ENCODE results near the gene TET2.

The TET2 gene

DNA sequence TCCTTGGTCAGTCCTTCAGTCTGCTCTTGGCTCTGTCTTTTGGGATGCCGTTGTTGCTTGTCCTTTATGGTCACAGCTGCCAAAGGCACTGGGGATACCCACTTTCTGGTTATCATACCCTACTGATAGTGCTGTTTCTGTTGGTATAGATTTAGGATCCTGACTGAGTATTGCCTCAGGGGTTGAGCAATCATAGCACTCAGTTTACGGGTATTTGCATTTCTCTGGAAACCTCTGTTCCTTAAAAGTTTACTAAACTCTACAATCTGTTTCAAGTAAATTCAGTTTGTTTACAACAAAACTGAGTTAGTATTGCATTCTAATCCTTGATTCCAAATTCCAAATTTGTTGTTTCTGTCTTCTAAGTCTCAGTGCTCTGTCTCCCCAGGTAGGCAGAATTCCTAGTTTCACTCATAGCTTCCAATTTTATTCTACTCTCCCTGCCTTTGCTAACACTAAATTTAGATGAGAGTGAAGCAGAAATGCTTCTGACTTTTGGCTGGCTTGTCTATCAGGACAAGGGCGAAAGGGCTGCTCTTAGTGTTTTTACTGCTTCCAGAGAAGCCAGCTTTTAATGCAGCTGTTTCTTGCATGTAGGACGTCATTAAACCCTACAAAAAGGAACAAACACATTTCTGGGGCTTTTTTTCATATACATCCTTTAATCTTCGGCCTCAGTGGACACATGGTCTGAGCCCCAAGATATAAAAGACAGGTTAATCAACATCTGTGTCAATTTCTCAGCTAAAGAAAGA lies 17.2 kb upstream of the TET2 start:
- H3K4me3 ChIP-seq (ENCODE audit: insufficient read length, low read depth), result no peak overlapping the region
- H3K27me3 ChIP-seq (ENCODE audit: insufficient read depth, insufficient read length), result no peaks in the 10 kb centered on the region
- no peaks in the 10 kb centered on the region for H3K9me3 ChIP-seq (ENCODE audit: insufficient read depth, low read length)
- no peak overlapping the region for H3K9ac ChIP-seq (ENCODE audit: insufficient read length, low read depth)
- no peaks in the 10 kb centered on the region for H3K4me1 ChIP-seq (ENCODE audit: insufficient read depth, insufficient read length)
- no peak for TF ChIP-seq ZNF274 (IDR thresholded peaks at IDR 0.05; ENCODE audit: low read depth, low read length)
- TF ChIP-seq SUZ12 (IDR thresholded peaks at IDR 0.05; ENCODE audit: extremely low read depth, insufficient read depth, insufficient read length), result no peak
- TF ChIP-seq YY1 (IDR thresholded peaks at IDR 0.05; ENCODE audit: insufficient read depth, insufficient read length), result no peak
- no peaks in the 10 kb centered on the region for H3K36me3 ChIP-seq (ENCODE audit: insufficient read depth, insufficient read length, low read length)
- no peak for DNase-seq (ENCODE audit: low read depth, low spot score)

DNA sequence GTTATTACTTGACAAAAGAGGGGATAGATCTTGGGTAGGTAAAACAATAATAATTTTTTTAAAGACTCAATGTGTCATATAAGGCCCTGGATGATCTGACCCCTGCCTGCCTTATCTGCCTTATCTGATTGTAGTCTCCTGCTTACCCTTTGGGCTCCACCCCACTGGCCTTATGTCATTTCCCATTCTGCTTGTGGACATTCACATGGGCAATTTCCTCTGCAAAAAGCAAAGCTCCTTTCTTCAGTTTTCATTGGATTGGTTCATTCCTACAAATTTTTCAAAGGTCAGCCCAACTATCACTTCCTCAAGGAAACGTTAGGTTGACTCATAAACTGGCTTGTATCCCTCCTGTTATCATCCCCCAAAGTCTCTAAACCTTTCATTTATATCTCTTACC lies 15.7 kb upstream of the TET2 start:
- H3K9ac ChIP-seq (ENCODE audit: insufficient read length, low read depth), result no peak overlapping the region
- TF ChIP-seq YY1 (IDR thresholded peaks at IDR 0.05; ENCODE audit: insufficient read depth, insufficient read length), result no peak
- no peak for TF ChIP-seq SUZ12 (IDR thresholded peaks at IDR 0.05; ENCODE audit: extremely low read depth, insufficient read depth, insufficient read length)
- no peak for TF ChIP-seq ZNF274 (IDR thresholded peaks at IDR 0.05; ENCODE audit: low read depth, low read length)
- no peak overlapping the region for H3K4me3 ChIP-seq (ENCODE audit: insufficient read length, low read depth)
- no peaks in the 10 kb centered on the region for H3K4me1 ChIP-seq (ENCODE audit: insufficient read depth, insufficient read length)
- H3K9me3 ChIP-seq (ENCODE audit: insufficient read depth, low read length), result no peaks in the 10 kb centered on the region
- DNase-seq (ENCODE audit: low read depth, low spot score), result no peak
- no peaks in the 10 kb centered on the region for H3K36me3 ChIP-seq (ENCODE audit: insufficient read depth, insufficient read length, low read length)
- H3K27me3 ChIP-seq (ENCODE audit: insufficient read depth, insufficient read length), result no peaks in the 10 kb centered on the region

DNA sequence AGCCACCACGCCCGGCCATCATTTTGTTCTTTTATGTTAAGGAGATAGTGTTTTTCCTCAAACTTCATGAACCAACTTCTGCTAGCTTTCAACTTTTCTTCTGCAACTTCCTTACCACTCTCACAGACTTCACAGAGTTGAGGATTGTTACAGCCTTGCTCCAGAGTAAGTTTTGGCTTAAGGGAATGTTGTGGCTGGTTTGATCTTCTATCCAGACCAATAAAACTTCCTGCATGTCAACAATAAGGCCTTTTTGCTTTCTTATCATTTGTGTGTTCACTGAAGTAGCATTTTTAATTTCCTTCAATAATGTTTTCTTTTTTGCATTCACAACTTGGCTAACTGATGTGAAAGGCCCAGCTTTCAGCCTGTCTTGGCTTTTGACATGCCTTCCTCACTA lies 12.7 kb upstream of the TET2 start:
- no peak for DNase-seq (ENCODE audit: low read depth, low spot score)
- no peaks in the 10 kb centered on the region for H3K27me3 ChIP-seq (ENCODE audit: insufficient read depth, insufficient read length)

DNA sequence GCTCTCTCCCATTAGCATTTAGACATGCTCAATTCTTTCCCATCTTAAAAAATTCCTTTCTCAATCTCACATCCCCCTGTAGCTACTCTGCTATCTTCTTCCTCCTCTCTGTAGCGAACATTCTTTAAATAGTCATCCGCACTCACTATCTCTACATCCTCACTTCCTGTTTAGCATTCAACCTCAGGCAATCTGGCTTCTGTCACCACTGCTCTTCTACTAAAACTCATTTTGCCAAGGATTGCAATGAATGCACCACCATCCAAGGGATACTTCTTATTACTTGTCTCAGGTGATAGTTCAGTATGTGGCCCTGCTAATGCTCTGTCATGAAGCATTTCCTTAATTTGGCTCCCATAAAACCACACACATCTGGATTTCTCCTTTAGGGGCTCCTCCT lies 10.9 kb upstream of the TET2 start:
- no peak for TF ChIP-seq ZNF274 (IDR thresholded peaks at IDR 0.05; ENCODE audit: low read depth, low read length)
- no peak for TF ChIP-seq YY1 (IDR thresholded peaks at IDR 0.05; ENCODE audit: insufficient read depth, insufficient read length)
- TF ChIP-seq SUZ12 (IDR thresholded peaks at IDR 0.05; ENCODE audit: extremely low read depth, insufficient read depth, insufficient read length), result no peak
- DNase-seq (ENCODE audit: low read depth, low spot score), result no peak
- H3K9ac ChIP-seq (ENCODE audit: insufficient read length, low read depth), result no peak overlapping the region
- H3K4me1 ChIP-seq (ENCODE audit: insufficient read depth, insufficient read length), result no peaks in the 10 kb centered on the region
- H3K9me3 ChIP-seq (ENCODE audit: insufficient read depth, low read length), result no peaks in the 10 kb centered on the region
- no peaks in the 10 kb centered on the region for H3K27me3 ChIP-seq (ENCODE audit: insufficient read depth, insufficient read length)
- H3K36me3 ChIP-seq (ENCODE audit: insufficient read depth, insufficient read length, low read length), result no peaks in the 10 kb centered on the region
- H3K4me3 ChIP-seq (ENCODE audit: insufficient read length, low read depth), result no peak overlapping the region

More for the DNA sequence above, 12.7 kb upstream of the TET2 start:
- Histone ChIP-seq H3K36me3 (ENCODE audit: insufficient read depth, insufficient read length, low read length) (no peaks in the 10 kb centered on the region), H3K9me3 (ENCODE audit: insufficient read depth, low read length) (no peaks in the 10 kb centered on the region), H3K9ac (ENCODE audit: insufficient read length, low read depth) (no peak overlapping the region), H3K4me1 (ENCODE audit: insufficient read depth, insufficient read length) (no peaks in the 10 kb centered on the region), H3K4me3 (ENCODE audit: insufficient read length, low read depth) (no peak overlapping the region)
- TF ChIP-seq SUZ12 (IDR thresholded peaks at IDR 0.05; ENCODE audit: extremely low read depth, insufficient read depth, insufficient read length) (no peak), ZNF274 (IDR thresholded peaks at IDR 0.05; ENCODE audit: low read depth, low read length) (no peak), YY1 (IDR thresholded peaks at IDR 0.05; ENCODE audit: insufficient read depth, insufficient read length) (no peak)

DNA sequence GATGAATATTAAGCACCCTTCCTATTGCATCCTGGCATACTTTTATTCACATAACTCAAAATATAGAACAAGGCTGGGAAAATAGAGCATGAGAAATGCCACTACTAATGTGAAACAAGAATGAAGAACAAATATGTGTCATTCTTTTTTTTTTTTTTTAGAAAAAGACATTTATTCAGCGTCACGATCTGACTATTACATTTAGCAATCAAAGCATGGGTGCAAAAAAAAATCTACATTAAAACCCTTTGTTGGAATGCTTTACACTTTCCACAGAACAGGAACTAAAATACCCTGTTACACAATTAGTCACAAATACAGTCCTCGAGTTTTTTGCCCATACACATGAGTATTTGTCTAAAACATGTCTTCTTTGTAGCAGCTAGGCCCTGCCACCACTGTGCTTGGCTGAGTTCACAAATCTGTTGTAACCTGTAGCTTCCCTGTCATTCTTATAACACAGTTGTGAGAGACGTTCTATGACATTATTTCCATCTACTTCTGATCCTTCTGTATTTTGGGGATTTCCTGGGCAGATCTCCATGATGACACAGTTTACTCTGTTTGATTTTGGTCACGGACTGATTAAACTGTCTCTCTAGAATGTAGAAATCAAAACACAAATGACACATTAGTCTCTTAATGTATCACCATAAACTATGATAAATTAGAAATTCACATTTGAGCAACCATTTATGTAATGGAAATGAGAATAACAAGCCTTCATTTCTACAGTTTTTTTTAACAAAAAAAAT lies 9.4 kb upstream of the TET2 start:
- TF ChIP-seq YY1 (IDR thresholded peaks at IDR 0.05; ENCODE audit: insufficient read depth, insufficient read length), result no peak
- TF ChIP-seq ZNF274 (IDR thresholded peaks at IDR 0.05; ENCODE audit: low read depth, low read length), result no peak
- TF ChIP-seq SUZ12 (IDR thresholded peaks at IDR 0.05; ENCODE audit: extremely low read depth, insufficient read depth, insufficient read length), result no peak
- DNase-seq (ENCODE audit: low read depth, low spot score), result no peak
- H3K4me3 ChIP-seq (ENCODE audit: insufficient read length, low read depth), result no peak overlapping the region
- no peaks in the 10 kb centered on the region for H3K27me3 ChIP-seq (ENCODE audit: insufficient read depth, insufficient read length)
- no peaks in the 10 kb centered on the region for H3K36me3 ChIP-seq (ENCODE audit: insufficient read depth, insufficient read length, low read length)
- H3K9me3 ChIP-seq (ENCODE audit: insufficient read depth, low read length), result no peaks in the 10 kb centered on the region
- H3K4me1 ChIP-seq (ENCODE audit: insufficient read depth, insufficient read length), result no peaks in the 10 kb centered on the region
- H3K9ac ChIP-seq (ENCODE audit: insufficient read length, low read depth), result no peak overlapping the region

DNA sequence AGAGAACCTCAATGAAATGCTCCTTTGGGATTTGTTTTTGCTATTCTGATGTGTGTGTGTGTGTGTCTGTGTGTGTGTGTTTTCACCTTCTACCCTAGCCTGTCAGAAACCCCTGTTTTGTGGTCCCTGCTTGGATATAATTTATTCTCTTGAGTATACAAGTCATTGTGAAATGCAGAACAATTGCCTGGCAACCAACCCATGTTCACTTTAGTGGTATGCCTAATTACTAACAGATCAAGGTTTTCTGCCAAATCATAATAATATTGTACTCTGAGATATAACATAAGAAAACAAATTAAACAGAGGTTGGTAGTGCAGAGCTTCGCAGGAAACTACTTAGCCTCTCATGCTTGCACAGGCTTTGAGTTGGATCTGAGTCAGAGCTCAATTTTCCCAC lies 7.0 kb upstream of the TET2 start:
- H3K9me3 ChIP-seq (ENCODE audit: insufficient read depth, low read length), result no peaks in the 10 kb centered on the region
- no peaks in the 10 kb centered on the region for H3K4me1 ChIP-seq (ENCODE audit: insufficient read depth, insufficient read length)
- no peak for DNase-seq (ENCODE audit: low read depth, low spot score)
- peaks cover 13% of the 10 kb centered on the region for H3K27me3 ChIP-seq (ENCODE audit: insufficient read depth, insufficient read length)
- TF ChIP-seq SUZ12 (IDR thresholded peaks at IDR 0.05; ENCODE audit: extremely low read depth, insufficient read depth, insufficient read length) (no peak), ZNF274 (IDR thresholded peaks at IDR 0.05; ENCODE audit: low read depth, low read length) (no peak), YY1 (IDR thresholded peaks at IDR 0.05; ENCODE audit: insufficient read depth, insufficient read length) (no peak)
- no peak overlapping the region for H3K4me3 ChIP-seq (ENCODE audit: insufficient read length, low read depth)
- no peak overlapping the region for H3K9ac ChIP-seq (ENCODE audit: insufficient read length, low read depth)
- no peaks in the 10 kb centered on the region for H3K36me3 ChIP-seq (ENCODE audit: insufficient read depth, insufficient read length, low read length)
